ENCODE results near the gene RTL1.

RTL1 gene

GRCh38 chr14:100834794-100835547, 68.6 kb downstream of the RTL1 start:
- DNase-seq (ENCODE audit: low read depth) = no peak

DNA sequence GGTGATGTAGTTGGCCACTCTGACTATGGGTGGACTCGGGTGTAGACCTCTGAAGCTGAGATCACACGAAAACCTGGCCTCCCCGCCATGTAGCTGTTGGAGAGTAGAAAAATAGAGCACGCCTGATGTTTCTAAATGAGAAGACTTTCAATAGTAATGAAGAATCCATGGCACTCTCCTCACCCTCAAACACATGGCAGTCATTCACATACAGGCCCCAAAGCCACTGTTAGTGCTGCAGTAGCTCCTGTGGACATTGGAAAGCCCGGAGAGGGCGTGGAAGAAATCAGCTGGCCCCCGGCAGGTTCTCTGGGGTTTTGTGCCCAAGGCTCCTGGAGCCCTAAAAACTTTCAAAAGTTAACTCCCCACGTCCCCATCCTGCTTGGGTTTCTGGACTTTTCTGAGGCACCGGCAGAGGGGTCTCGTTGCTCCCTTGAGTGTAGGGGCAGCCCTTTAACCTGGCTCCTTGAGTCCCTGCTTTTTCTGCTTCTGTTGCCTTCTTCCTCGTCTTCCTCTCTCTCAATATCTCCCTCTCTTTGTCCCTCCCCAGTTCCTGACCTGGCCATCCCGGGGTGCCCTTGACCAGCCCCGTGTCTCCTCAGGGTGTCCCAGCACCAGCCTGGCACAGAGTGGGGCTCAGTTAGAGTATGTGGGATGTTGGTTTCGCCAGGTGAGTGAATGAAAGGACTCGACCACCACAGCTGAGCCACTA, 69.3 kb downstream of the RTL1 start:
- no peak for DNase-seq (ENCODE audit: low read depth)

DNA sequence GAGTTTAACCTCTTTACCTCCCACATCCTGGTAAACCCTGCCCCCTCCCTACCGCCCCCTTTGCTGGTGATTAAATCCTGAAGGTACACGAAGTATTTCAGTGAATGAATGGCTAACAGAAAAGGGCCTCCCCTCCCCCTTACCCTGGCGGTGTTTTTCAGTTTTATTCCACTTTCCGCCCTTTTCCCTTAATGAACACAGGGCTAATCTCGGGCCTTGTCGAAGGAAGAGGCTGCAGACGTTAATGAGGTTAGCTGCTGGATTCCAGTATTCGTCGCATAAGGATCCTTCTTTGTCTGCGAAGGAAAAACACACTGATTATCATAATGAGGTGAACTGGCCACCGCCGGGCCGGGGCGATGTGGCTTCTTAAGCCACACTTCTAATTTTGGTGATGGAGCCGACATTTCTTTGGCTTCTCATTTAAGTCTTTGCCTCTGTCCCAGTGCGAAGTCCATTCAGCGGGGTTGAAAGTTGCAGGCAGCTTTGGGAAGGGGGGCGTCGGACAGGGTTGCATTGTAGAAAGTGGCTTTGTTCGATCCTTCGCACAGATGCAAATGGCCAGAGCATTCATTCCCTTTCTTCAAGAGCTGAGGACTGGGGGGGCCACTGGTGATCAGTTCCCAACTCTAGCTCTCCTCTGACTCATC, 71.1 kb downstream of the RTL1 start:
- no peak for DNase-seq (ENCODE audit: low read depth)

GRCh38 chr14:100830681-100831080, 72.8 kb downstream of the RTL1 start:
- DNase-seq (ENCODE audit: low read depth) = no peak
